GM21619 (cell line): ENCODE measurements around the gene TNFAIP3.

Source experiments
- ATAC-seq: cut with Tn5 transposase; IDR thresholded peaks from one replicate; pipeline ENCODE4 v1.9.1; 2021; ENCODE audit not compliant: unreplicated experiment

TNFAIP3 gene

GRCh38 chr6:137863091-137863797 is 3.8 kb upstream of the TNFAIP3 start:
- no peak for ATAC-seq

- ATAC-seq = no peak
These were observed 2.1 kb upstream of the TNFAIP3 start for GRCh38 chr6:137864812-137865508.

GRCh38 chr6:137866200-137866913 is 702 bp upstream of the TNFAIP3 start:
- peak; percentile 27 for ATAC-seq

GRCh38 chr6:137867685-137868509 is 838 bp downstream of the TNFAIP3 start:
- peak; percentile 3 for ATAC-seq

- ATAC-seq = no peak
These were observed 1.9 kb downstream of the TNFAIP3 start for GRCh38 chr6:137868721-137869548.

GRCh38 chr6:137869549-137870307 is 2.7 kb downstream of the TNFAIP3 start:
- ATAC-seq = no peak

GRCh38 chr6:137870308-137870644 is 3.2 kb downstream of the TNFAIP3 start:
- ATAC-seq = no peak

GRCh38 chr6:137870744-137871247 is 3.7 kb downstream of the TNFAIP3 start:
- peak; percentile 24 for ATAC-seq

GRCh38 chr6:137871291-137871690 is 4.2 kb downstream of the TNFAIP3 start:
- ATAC-seq = no peak

GRCh38 chr6:137871831-137872454 is 4.9 kb downstream of the TNFAIP3 start:
- ATAC-seq = no peak

GRCh38 chr6:137872581-137873115 is 5.6 kb downstream of the TNFAIP3 start:
- no peak for ATAC-seq

- peak; percentile 37 for ATAC-seq
These were observed 6.3 kb downstream of the TNFAIP3 start for GRCh38 chr6:137873273-137873762.

GRCh38 chr6:137874204-137875057 is 7.4 kb downstream of the TNFAIP3 start:
- no peak for ATAC-seq

- ATAC-seq = no peak
These were observed 8.0 kb downstream of the TNFAIP3 start for GRCh38 chr6:137875058-137875520.

GRCh38 chr6:137875606-137876005 is 8.5 kb downstream of the TNFAIP3 start:
- ATAC-seq = no peak

- no peak for ATAC-seq
These were observed 9.5 kb downstream of the TNFAIP3 start for GRCh38 chr6:137876547-137876946.

- no peak for ATAC-seq
These were observed 10.1 kb downstream of the TNFAIP3 start for GRCh38 chr6:137877113-137877512.
